ENCODE results near the gene CLDN15.
A peak's percentile ranks its signal among the peaks of the same experiment; 100 is the strongest.

CLDN15 gene

DNA sequence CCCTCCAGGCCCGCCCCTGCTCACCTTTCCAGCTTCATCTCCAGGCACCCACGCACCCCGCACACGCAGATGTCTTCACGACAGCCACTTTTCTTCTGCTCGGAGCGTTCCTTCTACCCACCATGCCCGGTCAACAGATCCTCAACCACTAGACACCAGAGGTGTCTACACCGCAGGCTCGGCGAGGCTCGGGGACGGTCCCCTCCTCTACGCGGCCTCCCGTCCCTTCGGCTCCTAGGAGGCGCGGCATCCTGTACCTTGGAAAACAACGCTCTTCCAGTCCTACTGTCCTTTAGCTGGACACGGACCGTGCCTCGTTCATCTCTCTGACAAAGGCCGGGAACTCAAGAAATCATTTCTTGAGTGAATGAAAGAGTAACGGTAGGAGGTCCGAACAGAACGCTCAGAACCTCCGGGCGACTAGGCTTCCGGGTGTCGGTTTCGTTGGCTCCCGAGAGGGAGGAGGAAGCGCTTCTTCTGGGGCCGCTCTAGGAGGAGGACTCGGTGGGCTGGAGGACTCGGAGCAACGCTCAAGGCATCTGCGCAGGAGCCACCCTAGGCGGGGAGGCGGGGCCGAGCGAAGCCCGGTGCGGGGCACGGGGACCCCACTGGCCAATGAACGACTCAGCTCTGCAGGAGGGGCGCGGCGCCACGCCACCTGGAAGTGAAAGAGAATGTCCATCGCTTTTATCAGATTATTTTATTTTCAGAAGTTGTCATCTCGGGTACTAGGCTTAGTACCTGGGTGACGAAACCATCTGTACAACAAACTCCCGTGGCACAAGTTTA, 14.5 kb upstream of the CLDN15 start:
- H3K9me3 ChIP-seq (ENCODE audit: insufficient read depth, low read length), result no peaks in the 10 kb centered on the region
- DNase-seq (ENCODE audit: low read depth, low spot score), result peak; percentile 99
- H3K4me3 ChIP-seq (ENCODE audit: insufficient read length, low read depth), result peak overlapping the region; percentile 94
- no peaks in the 10 kb centered on the region for H3K27me3 ChIP-seq (ENCODE audit: insufficient read depth, insufficient read length)
- H3K4me1 ChIP-seq (ENCODE audit: insufficient read depth, insufficient read length), result no peaks in the 10 kb centered on the region
- peak overlapping the region; percentile 89 for H3K9ac ChIP-seq (ENCODE audit: insufficient read length, low read depth)
- H3K36me3 ChIP-seq (ENCODE audit: insufficient read depth, insufficient read length, low read length), result peaks cover 21% of the 10 kb centered on the region
- TF ChIP-seq YY1 (IDR thresholded peaks at IDR 0.05; ENCODE audit: insufficient read depth, insufficient read length), result no peak
- no peak for TF ChIP-seq ZNF274 (IDR thresholded peaks at IDR 0.05; ENCODE audit: low read depth, low read length)
- TF ChIP-seq SUZ12 (IDR thresholded peaks at IDR 0.05; ENCODE audit: extremely low read depth, insufficient read depth, insufficient read length), result no peak

DNA sequence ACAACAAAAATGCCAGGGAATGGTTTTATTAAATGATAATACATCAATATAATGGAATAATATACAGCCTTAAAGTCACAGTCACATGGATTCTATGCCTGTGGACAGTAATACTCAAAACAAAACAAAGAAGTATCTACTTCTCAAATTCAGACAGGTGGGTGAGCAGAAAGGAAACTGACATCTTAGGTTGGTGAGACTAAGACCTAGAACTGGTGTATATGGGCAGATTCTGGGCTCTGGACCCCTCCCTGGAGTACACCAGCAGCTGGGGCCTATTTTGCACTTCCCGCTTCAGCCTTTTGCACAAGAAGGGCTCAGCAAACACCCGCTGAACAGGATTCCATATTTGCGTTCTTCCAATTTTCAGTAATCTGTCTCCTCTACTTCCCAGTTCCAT, 12.7 kb upstream of the CLDN15 start:
- Histone ChIP-seq H3K36me3 (ENCODE audit: insufficient read depth, insufficient read length, low read length) (peaks cover 30% of the 10 kb centered on the region), H3K4me1 (ENCODE audit: insufficient read depth, insufficient read length) (peaks cover 3% of the 10 kb centered on the region), H3K4me3 (ENCODE audit: insufficient read length, low read depth) (no peak overlapping the region), H3K27me3 (ENCODE audit: insufficient read depth, insufficient read length) (no peaks in the 10 kb centered on the region), H3K9ac (ENCODE audit: insufficient read length, low read depth) (no peak overlapping the region), H3K9me3 (ENCODE audit: insufficient read depth, low read length) (no peaks in the 10 kb centered on the region)
- TF ChIP-seq YY1 (IDR thresholded peaks at IDR 0.05; ENCODE audit: insufficient read depth, insufficient read length) (no peak), SUZ12 (IDR thresholded peaks at IDR 0.05; ENCODE audit: extremely low read depth, insufficient read depth, insufficient read length) (no peak), ZNF274 (IDR thresholded peaks at IDR 0.05; ENCODE audit: low read depth, low read length) (no peak)
- DNase-seq (ENCODE audit: low read depth, low spot score), result no peak

DNA sequence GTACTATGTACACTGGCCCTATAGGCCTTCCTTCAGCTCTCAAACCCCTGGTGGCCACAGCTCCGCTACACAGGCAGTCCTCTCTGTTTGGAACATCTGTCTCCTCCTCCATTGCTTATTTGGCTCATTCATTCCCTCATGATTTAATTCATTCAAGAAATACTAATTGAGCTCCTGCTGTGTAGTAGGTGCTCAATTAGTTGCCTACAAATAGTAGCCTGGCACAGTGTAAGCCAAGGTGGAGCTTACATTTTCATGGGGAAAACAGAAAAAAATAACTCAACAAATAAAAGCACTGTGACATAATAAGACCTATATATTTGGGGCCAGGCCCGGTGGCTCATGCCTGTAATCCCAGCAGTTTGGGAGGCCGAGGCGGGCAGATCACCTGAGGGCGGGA, 10.7 kb upstream of the CLDN15 start:
- no peak overlapping the region for H3K4me3 ChIP-seq (ENCODE audit: insufficient read length, low read depth)
- no peak overlapping the region for H3K9ac ChIP-seq (ENCODE audit: insufficient read length, low read depth)
- H3K4me1 ChIP-seq (ENCODE audit: insufficient read depth, insufficient read length), result peaks cover 3% of the 10 kb centered on the region
- no peak for TF ChIP-seq SUZ12 (IDR thresholded peaks at IDR 0.05; ENCODE audit: extremely low read depth, insufficient read depth, insufficient read length)
- no peak for TF ChIP-seq ZNF274 (IDR thresholded peaks at IDR 0.05; ENCODE audit: low read depth, low read length)
- TF ChIP-seq YY1 (IDR thresholded peaks at IDR 0.05; ENCODE audit: insufficient read depth, insufficient read length), result no peak
- DNase-seq (ENCODE audit: low read depth, low spot score), result no peak
- peaks cover 37% of the 10 kb centered on the region for H3K36me3 ChIP-seq (ENCODE audit: insufficient read depth, insufficient read length, low read length)
- no peaks in the 10 kb centered on the region for H3K27me3 ChIP-seq (ENCODE audit: insufficient read depth, insufficient read length)
- H3K9me3 ChIP-seq (ENCODE audit: insufficient read depth, low read length), result no peaks in the 10 kb centered on the region

DNA sequence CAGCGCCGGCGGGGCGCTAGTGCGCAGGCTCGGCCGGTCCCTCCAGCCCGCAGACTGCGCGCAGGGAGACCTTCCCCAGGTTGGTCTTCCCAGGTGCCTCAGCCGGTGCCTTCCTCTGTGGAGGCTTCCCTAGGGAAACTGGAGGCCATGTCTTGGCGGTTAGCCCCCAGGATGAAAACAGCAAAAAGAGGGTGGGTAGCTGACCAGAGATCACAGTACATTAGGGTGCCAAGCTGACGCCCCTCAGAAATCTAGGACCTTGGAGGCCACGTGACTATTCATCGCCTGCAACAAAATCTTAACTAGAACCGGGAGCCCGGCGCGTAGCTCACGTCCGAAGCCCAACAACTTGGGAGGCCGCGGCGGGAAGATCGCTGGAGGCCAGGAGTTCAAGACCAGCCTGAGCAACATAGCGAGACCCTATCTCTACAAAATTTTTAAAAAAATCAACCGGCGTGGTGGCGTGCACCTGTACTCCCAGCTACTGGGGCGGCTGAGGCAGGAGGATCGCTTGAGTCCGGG, 7.6 kb upstream of the CLDN15 start:
- Histone ChIP-seq H3K27me3 (ENCODE audit: insufficient read depth, insufficient read length) (no peaks in the 10 kb centered on the region), H3K9ac (ENCODE audit: insufficient read length, low read depth) (peak overlapping the region; percentile 97), H3K36me3 (ENCODE audit: insufficient read depth, insufficient read length, low read length) (peaks cover 47% of the 10 kb centered on the region), H3K4me3 (ENCODE audit: insufficient read length, low read depth) (peak overlapping the region; percentile 98), H3K9me3 (ENCODE audit: insufficient read depth, low read length) (no peaks in the 10 kb centered on the region), H3K4me1 (ENCODE audit: insufficient read depth, insufficient read length) (peaks cover 3% of the 10 kb centered on the region)
- TF ChIP-seq YY1 (IDR thresholded peaks at IDR 0.05; ENCODE audit: insufficient read depth, insufficient read length) (no peak), SUZ12 (IDR thresholded peaks at IDR 0.05; ENCODE audit: extremely low read depth, insufficient read depth, insufficient read length) (no peak), ZNF274 (IDR thresholded peaks at IDR 0.05; ENCODE audit: low read depth, low read length) (no peak)
- no peak for DNase-seq (ENCODE audit: low read depth, low spot score)

DNA sequence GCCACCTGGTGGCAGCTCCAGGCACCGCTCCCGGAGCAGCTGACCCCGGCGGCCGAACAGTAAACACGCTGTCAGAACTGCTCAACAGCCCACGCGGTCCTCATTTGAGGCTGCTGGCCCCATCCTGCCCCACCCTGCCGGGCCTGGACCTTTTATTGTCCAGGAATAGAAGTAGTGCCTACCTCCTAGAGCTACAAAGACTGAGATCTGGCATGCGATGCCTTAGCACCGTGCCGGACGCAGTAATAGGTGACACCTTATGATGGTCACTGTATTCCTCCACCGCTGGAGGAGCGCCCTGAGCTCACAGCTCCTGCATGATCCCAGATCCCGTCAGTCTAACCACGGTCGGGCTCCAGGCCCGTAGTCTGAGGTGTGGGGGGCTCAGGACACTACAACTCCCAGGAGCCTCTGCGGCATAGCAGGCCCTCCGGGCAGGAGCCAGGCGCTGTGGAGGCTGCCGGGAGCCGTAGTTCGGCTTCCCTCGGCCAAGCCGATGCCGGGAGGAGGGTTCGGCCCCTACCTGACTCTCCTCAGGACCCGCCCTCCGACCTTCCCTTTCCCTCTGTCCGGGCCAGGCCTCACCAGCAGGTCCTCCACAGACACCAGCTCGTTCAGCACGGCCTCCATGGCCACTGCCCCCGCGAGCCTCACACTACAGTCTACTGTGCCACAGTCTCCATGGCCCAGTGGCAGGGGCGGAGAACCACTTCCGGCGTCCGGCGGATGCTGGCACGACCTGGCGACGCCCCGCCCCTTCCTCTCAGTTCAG, 7.0 kb upstream of the CLDN15 start, which contains the start of gene FIS1:
TSS of gene FIS1 (minus strand) at position 707 of the 772 bp plus-strand sequence. CDS start at position 630, 77 bp downstream.
- H3K36me3 ChIP-seq (ENCODE audit: insufficient read depth, insufficient read length, low read length), result peaks cover 52% of the 10 kb centered on the region
- H3K27me3 ChIP-seq (ENCODE audit: insufficient read depth, insufficient read length), result no peaks in the 10 kb centered on the region
- H3K4me3 ChIP-seq (ENCODE audit: insufficient read length, low read depth), result peak within 1 kb of the TSS; percentile 98
- DNase-seq (ENCODE audit: low read depth, low spot score), result peak; percentile 93
- H3K9ac ChIP-seq (ENCODE audit: insufficient read length, low read depth), result peak within 1 kb of the TSS; percentile 97
- H3K4me1 ChIP-seq (ENCODE audit: insufficient read depth, insufficient read length), result peaks cover 3% of the 10 kb centered on the region
- H3K9me3 ChIP-seq (ENCODE audit: insufficient read depth, low read length), result no peaks in the 10 kb centered on the region
- no peak for TF ChIP-seq ZNF274 (IDR thresholded peaks at IDR 0.05; ENCODE audit: low read depth, low read length)
- no peak for TF ChIP-seq SUZ12 (IDR thresholded peaks at IDR 0.05; ENCODE audit: extremely low read depth, insufficient read depth, insufficient read length)
- TF ChIP-seq YY1 (IDR thresholded peaks at IDR 0.05; ENCODE audit: insufficient read depth, insufficient read length), result no peak

DNA sequence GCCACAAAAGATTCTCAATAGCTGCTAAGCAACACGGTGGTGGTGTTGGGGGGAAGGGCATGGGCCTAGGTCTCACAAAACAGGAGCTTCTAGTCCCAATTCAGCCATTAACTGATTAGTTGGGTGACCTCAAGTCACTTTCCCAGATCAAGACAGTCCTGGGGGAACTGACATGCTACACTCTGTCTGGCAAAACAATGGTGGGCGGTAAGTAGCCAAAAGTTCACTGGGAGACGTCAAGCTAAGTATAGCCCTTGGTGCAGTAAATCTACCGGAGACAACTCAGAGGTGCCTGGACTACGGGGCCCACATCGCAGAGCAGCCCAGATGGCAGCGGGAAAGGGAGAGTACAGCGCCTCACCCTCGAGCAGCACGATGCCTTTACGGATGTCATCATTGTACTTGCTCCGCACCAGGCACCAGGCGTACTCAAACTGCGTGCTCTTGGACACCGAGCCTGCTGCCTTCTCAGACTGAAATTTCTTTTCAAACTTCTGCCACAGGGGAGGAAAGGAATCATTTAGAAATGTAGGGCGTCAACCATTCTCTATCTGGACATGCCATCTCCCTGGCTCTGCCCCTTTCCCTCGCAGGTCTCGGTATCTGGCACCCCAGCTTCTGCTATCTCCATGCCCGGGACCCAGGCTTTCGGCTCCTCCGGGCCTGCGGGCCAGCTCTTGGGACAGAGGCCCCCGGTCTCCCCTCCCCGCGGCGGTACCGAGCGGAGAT, 6.2 kb upstream of the CLDN15 start:
- TF ChIP-seq SUZ12 (IDR thresholded peaks at IDR 0.05; ENCODE audit: extremely low read depth, insufficient read depth, insufficient read length), result no peak
- no peak for TF ChIP-seq YY1 (IDR thresholded peaks at IDR 0.05; ENCODE audit: insufficient read depth, insufficient read length)
- no peak for TF ChIP-seq ZNF274 (IDR thresholded peaks at IDR 0.05; ENCODE audit: low read depth, low read length)
- no peaks in the 10 kb centered on the region for H3K9me3 ChIP-seq (ENCODE audit: insufficient read depth, low read length)
- no peaks in the 10 kb centered on the region for H3K27me3 ChIP-seq (ENCODE audit: insufficient read depth, insufficient read length)
- peaks cover 51% of the 10 kb centered on the region for H3K36me3 ChIP-seq (ENCODE audit: insufficient read depth, insufficient read length, low read length)
- peak overlapping the region; percentile 97 for H3K9ac ChIP-seq (ENCODE audit: insufficient read length, low read depth)
- H3K4me1 ChIP-seq (ENCODE audit: insufficient read depth, insufficient read length), result peaks cover 7% of the 10 kb centered on the region
- no peak for DNase-seq (ENCODE audit: low read depth, low spot score)
- H3K4me3 ChIP-seq (ENCODE audit: insufficient read length, low read depth), result peak overlapping the region; percentile 98
